DND-41 (cell line): ENCODE measurements around the gene PURA.

Experiments used
- CTCF ChIP-seq: IDR thresholded peaks from 2 replicates; pipeline ENCODE4 v1.5.1; 2012; ENCODE audit warnings: borderline replicate concordance, low read length, moderate library complexity, mild to moderate bottlenecking; ENCODE audit not compliant: poor library complexity, severe bottlenecking; ENCODE audit errors: extremely low read depth
- EZH2 ChIP-seq: IDR thresholded peaks from 3 replicates; pipeline ENCODE4 v1.6.1; 2012; ENCODE audit warnings: borderline replicate concordance, low read depth, mild to moderate bottlenecking, moderate library complexity, low read length, inconsistent platforms; ENCODE audit not compliant: severe bottlenecking

GRCh38 chr5:140153905-140154304, 40.0 kb downstream of the PURA start:
- TF ChIP-seq EZH2 = no peak
- no peak for TF ChIP-seq CTCF
